ENCODE data around the gene HPX. TPM values are rescaled to one million over a fixed set of nuclear protein-coding genes. Genes with fewer than 3 reads are reported as not detected.

Gene HPX
- total RNA-seq, 1 donor from 2014 or later: 9.6 TPM

- Mint-ChIP-seq H3K4me3 (ENCODE audit: unreplicated experiment) (no peak overlapping the region), H3K36me3 (ENCODE audit: unreplicated experiment) (peaks cover 4% of the 10 kb centered on the region), H3K4me1 (ENCODE audit: low read depth, unreplicated experiment) (no peaks in the 10 kb centered on the region), H3K9me3 (ENCODE audit: unreplicated experiment) (peaks cover 5% of the 10 kb centered on the region), H3K27me3 (ENCODE audit: unreplicated experiment) (peaks cover 2% of the 10 kb centered on the region), H3K27ac (ENCODE audit: unreplicated experiment) (no peak overlapping the region)
- no peak for DNase-seq
- TF ChIP-seq CTCF (IDR thresholded peaks at IDR 0.05; ENCODE audit: partially characterized antibody, unreplicated experiment): no peak
Measured at GRCh38 chr11:6437423-6437822, 3.4 kb downstream of the HPX start.

GRCh38 chr11:6433998-6434660 lies 6.7 kb downstream of the HPX start:
- H3K9me3 Mint-ChIP-seq (ENCODE audit: unreplicated experiment): peaks cover 5% of the 10 kb centered on the region
- DNase-seq: no peak
- no peak overlapping the region for H3K27ac Mint-ChIP-seq (ENCODE audit: unreplicated experiment)
- peaks cover 4% of the 10 kb centered on the region for H3K27me3 Mint-ChIP-seq (ENCODE audit: unreplicated experiment)
- peaks cover 4% of the 10 kb centered on the region for H3K36me3 Mint-ChIP-seq (ENCODE audit: unreplicated experiment)
- no peak overlapping the region for H3K4me3 Mint-ChIP-seq (ENCODE audit: unreplicated experiment)
- no peak for TF ChIP-seq CTCF (IDR thresholded peaks at IDR 0.05; ENCODE audit: partially characterized antibody, unreplicated experiment)
- no peaks in the 10 kb centered on the region for H3K4me1 Mint-ChIP-seq (ENCODE audit: low read depth, unreplicated experiment)

- H3K4me1 Mint-ChIP-seq (ENCODE audit: low read depth, unreplicated experiment): no peaks in the 10 kb centered on the region
- TF ChIP-seq CTCF (IDR thresholded peaks at IDR 0.05; ENCODE audit: partially characterized antibody, unreplicated experiment): no peak
- peaks cover 4% of the 10 kb centered on the region for H3K36me3 Mint-ChIP-seq (ENCODE audit: unreplicated experiment)
- no peak overlapping the region for H3K4me3 Mint-ChIP-seq (ENCODE audit: unreplicated experiment)
- no peak for DNase-seq
- peaks cover 4% of the 10 kb centered on the region for H3K27me3 Mint-ChIP-seq (ENCODE audit: unreplicated experiment)
- peaks cover 5% of the 10 kb centered on the region for H3K9me3 Mint-ChIP-seq (ENCODE audit: unreplicated experiment)
- no peak overlapping the region for H3K27ac Mint-ChIP-seq (ENCODE audit: unreplicated experiment)
Measured at GRCh38 chr11:6431861-6432260, 8.9 kb downstream of the HPX start.

- Mint-ChIP-seq H3K9me3 (ENCODE audit: unreplicated experiment) (no peaks in the 10 kb centered on the region), H3K4me1 (ENCODE audit: low read depth, unreplicated experiment) (no peaks in the 10 kb centered on the region), H3K27me3 (ENCODE audit: unreplicated experiment) (peaks cover 2% of the 10 kb centered on the region), H3K4me3 (ENCODE audit: unreplicated experiment) (no peak overlapping the region), H3K27ac (ENCODE audit: unreplicated experiment) (no peak overlapping the region), H3K36me3 (ENCODE audit: unreplicated experiment) (no peaks in the 10 kb centered on the region)
- TF ChIP-seq CTCF (IDR thresholded peaks at IDR 0.05; ENCODE audit: partially characterized antibody, unreplicated experiment): no peak
- no peak for DNase-seq
Measured at GRCh38 chr11:6427516-6427915, 13.3 kb downstream of the HPX start.

GRCh38 chr11:6420677-6421076 lies 20.1 kb downstream of the HPX start:
- no peaks in the 10 kb centered on the region for H3K9me3 Mint-ChIP-seq (ENCODE audit: unreplicated experiment)
- DNase-seq: no peak
- H3K27ac Mint-ChIP-seq (ENCODE audit: unreplicated experiment): no peak overlapping the region
- TF ChIP-seq CTCF (IDR thresholded peaks at IDR 0.05; ENCODE audit: partially characterized antibody, unreplicated experiment): no peak
- H3K4me3 Mint-ChIP-seq (ENCODE audit: unreplicated experiment): no peak overlapping the region
- peaks cover 4% of the 10 kb centered on the region for H3K27me3 Mint-ChIP-seq (ENCODE audit: unreplicated experiment)
- H3K36me3 Mint-ChIP-seq (ENCODE audit: unreplicated experiment): no peaks in the 10 kb centered on the region
- peaks cover 3% of the 10 kb centered on the region for H3K4me1 Mint-ChIP-seq (ENCODE audit: low read depth, unreplicated experiment)

All from glutamatergic neuron (in vitro differentiated cells).